Tibial artery (tissue), 4 donors: ENCODE results near the gene ITGAE.

Experiments
- DNase-seq, 2 donors: peaks; one replicate each; pipeline ENCODE4 v3.0.0-alpha.2; 2019
- H3K27ac ChIP-seq, 2 donors: fragments of 200-600 bp; sonication (generic) in 1 of 2; 1 replicate in 1 of 2; 2 replicates in 1 of 2; pipeline ENCODE4 v1.5.1; 2018 to 2019; ENCODE audit warnings: mild to moderate bottlenecking in 1 of 2
- H3K27me3 ChIP-seq, 2 donors: fragments of 200-600 bp; sonication (generic) in 1 of 2; one replicate each; pipeline versions ENCODE4 v1.5.1 to v1.6.0; 2016 to 2019
- H3K36me3 ChIP-seq, 3 donors: fragments of 200-600 bp; sonication (generic) in 2 of 3; one replicate each; pipeline ENCODE4 v1.5.1; 2016 to 2019; ENCODE audit warnings: mild to moderate bottlenecking in 2 of 3
- H3K4me1 ChIP-seq, 4 donors: fragments of 200-600 bp; sonication (generic) in 2 of 4; 1 replicate in 3 of 4; 2 replicates in 1 of 4; pipeline ENCODE4 v1.5.1; 2016 to 2019
- H3K4me3 ChIP-seq, 2 donors: fragments of 200-600 bp; sonication (generic) in 1 of 2; 1 replicate in 1 of 2; 2 replicates in 1 of 2; pipeline ENCODE4 v1.5.1; 2018 to 2019; ENCODE audit warnings: mild to moderate bottlenecking in 2 of 2
- H3K9me3 ChIP-seq, 3 donors: fragments of 200-600 bp; sonication (generic) in 1 of 3; one replicate each; pipeline ENCODE4 v1.5.1; 2016 to 2019
- CTCF ChIP-seq, 2 experiments: fragments of 200-600 bp in 1 of 2; fragments of 450-650 bp in 1 of 2; IDR thresholded peaks; one replicate each; pipeline ENCODE4 v1.5.1; 2017 to 2019; ENCODE audit warnings: antibody characterized with exemption in 2 of 2, mild to moderate bottlenecking in 1 of 2, moderate library complexity in 1 of 2
- intact Hi-C: fragments of 100-400 bp; cut with DNase I; formaldehyde crosslinking; loops from one replicate; pipeline ENCODE4 v1.15.0; 2023; ENCODE audit warnings: low total_unique reads

The ITGAE gene

GRCh38 chr17:3669548-3669947 is 131.4 kb downstream of the ITGAE start:
- intact Hi-C loops, result loop anchor here (10.0 kb wide), 1 partner anchor 955 kb away; the partner anchor contains the start of gene CLUH
- no peak for TF ChIP-seq CTCF (IDR thresholded peaks at IDR 0.05)
- peak overlapping the region; percentile 86 to 89 for H3K27ac ChIP-seq
- H3K27me3 ChIP-seq, result no peaks in the 10 kb centered on the region
- H3K4me1 ChIP-seq, result peaks cover 6 to 32% (median 28%) of the 10 kb centered on the region in 4 donors
- H3K9me3 ChIP-seq, result no peaks in the 10 kb centered on the region
- peaks cover 6 to 17% (median 6%) of the 10 kb centered on the region in 3 donors for H3K36me3 ChIP-seq
- H3K4me3 ChIP-seq, result peak overlapping the region; percentile 92 to 98
- DNase-seq, result no peak

GRCh38 chr17:3669085-3669347 is 132.0 kb downstream of the ITGAE start:
- peak overlapping the region; percentile 92 to 98 for H3K4me3 ChIP-seq
- no peak for DNase-seq
- peak overlapping the region; percentile 86 to 89 for H3K27ac ChIP-seq
- no peaks in the 10 kb centered on the region for H3K9me3 ChIP-seq
- intact Hi-C loops, result loop anchor here (10.0 kb wide), 1 partner anchor 954 kb away; the partner anchor contains the start of gene CLUH
- peaks cover 11 to 22% (median 12%) of the 10 kb centered on the region in 3 donors for H3K36me3 ChIP-seq
- H3K27me3 ChIP-seq, result no peaks in the 10 kb centered on the region
- peaks cover 6 to 32% (median 28%) of the 10 kb centered on the region in 4 donors for H3K4me1 ChIP-seq
- no peak for TF ChIP-seq CTCF (IDR thresholded peaks at IDR 0.05)

GRCh38 chr17:3668279-3669084 is 132.5 kb downstream of the ITGAE start, which contains the start of the genes EMC6 and TAX1BP3:
Gene EMC6 (plus strand): TSS chr17:3668812. CDS start chr17:3669147, 335 bp downstream.
Gene TAX1BP3 (minus strand): TSS chr17:3668578. CDS start chr17:3668526, 52 bp downstream.
- DNase-seq, result peak; percentile 99
- Histone ChIP-seq H3K36me3 (peaks cover 16 to 27% (median 17%) of the 10 kb centered on the region in 3 donors), H3K27ac (peak within 1 kb of the TSS; percentile 86 to 89), H3K27me3 (no peaks in the 10 kb centered on the region), H3K9me3 (no peaks in the 10 kb centered on the region), H3K4me3 (peak within 1 kb of the TSS; percentile 92 to 98), H3K4me1 (peaks cover 6 to 32% (median 28%) of the 10 kb centered on the region in 4 donors)
- TF ChIP-seq CTCF (IDR thresholded peaks at IDR 0.05), result no peak
- intact Hi-C loops, result loop anchor here (1.0 to 10.0 kb wide), 2 partner anchors 32 to 954 kb away; partner anchors contain the start of genes CLUH, CTNS and SHPK

- peaks cover 21 to 36% (median 26%) of the 10 kb centered on the region in 3 donors for H3K36me3 ChIP-seq
- H3K4me3 ChIP-seq, result peak overlapping the region; percentile 92 to 98
- peak overlapping the region; percentile 86 to 89 for H3K27ac ChIP-seq
- DNase-seq, result peak; percentile 85 to 94
- intact Hi-C loops, result loop anchor here (1.0 to 10.0 kb wide), 2 partner anchors 31 to 953 kb away; partner anchors contain the start of genes CLUH, CTNS and SHPK
- peaks cover 6 to 32% (median 28%) of the 10 kb centered on the region in 4 donors for H3K4me1 ChIP-seq
- H3K27me3 ChIP-seq, result no peaks in the 10 kb centered on the region
- no peak for TF ChIP-seq CTCF (IDR thresholded peaks at IDR 0.05)
- no peaks in the 10 kb centered on the region for H3K9me3 ChIP-seq
Observed at GRCh38 chr17:3667366-3668278, 133.4 kb downstream of the ITGAE start.

GRCh38 chr17:3666516-3666915 is 134.5 kb downstream of the ITGAE start:
- H3K4me1 ChIP-seq, result peaks cover 6 to 32% (median 28%) of the 10 kb centered on the region in 4 donors
- no peak for DNase-seq
- no peaks in the 10 kb centered on the region for H3K9me3 ChIP-seq
- intact Hi-C loops, result loop anchor here (10.0 kb wide), 1 partner anchor 952 kb away; the partner anchor contains the start of gene CLUH
- no peak for TF ChIP-seq CTCF (IDR thresholded peaks at IDR 0.05)
- peak overlapping the region in 1 of 2 donors; percentile 98 for H3K4me3 ChIP-seq
- H3K27me3 ChIP-seq, result no peaks in the 10 kb centered on the region
- peak overlapping the region; percentile 86 to 89 for H3K27ac ChIP-seq
- peaks cover 21 to 38% (median 32%) of the 10 kb centered on the region in 3 donors for H3K36me3 ChIP-seq
